ENCODE results near the gene ANKRD34A.

DNA sequence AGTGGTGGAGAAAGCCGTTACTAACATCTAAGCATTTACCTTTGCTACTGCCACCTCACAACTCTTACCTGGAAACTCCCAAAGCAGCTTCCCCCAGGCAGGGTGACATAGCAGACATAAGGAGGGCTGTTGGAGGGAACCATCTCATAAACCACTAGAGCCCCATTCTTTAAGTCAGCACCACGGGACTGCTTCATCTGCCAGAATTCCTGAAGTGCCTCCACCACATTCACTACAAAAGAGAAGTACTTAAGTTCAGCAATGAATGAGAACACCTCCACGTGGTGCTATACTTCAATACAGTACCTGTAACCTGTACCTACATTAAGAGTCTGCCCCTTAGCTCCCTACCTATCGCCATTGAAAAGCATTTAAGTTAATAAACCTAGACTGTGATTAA is 16.8 kb downstream of the ANKRD34A start:
- TF ChIP-seq, protein P1, sequence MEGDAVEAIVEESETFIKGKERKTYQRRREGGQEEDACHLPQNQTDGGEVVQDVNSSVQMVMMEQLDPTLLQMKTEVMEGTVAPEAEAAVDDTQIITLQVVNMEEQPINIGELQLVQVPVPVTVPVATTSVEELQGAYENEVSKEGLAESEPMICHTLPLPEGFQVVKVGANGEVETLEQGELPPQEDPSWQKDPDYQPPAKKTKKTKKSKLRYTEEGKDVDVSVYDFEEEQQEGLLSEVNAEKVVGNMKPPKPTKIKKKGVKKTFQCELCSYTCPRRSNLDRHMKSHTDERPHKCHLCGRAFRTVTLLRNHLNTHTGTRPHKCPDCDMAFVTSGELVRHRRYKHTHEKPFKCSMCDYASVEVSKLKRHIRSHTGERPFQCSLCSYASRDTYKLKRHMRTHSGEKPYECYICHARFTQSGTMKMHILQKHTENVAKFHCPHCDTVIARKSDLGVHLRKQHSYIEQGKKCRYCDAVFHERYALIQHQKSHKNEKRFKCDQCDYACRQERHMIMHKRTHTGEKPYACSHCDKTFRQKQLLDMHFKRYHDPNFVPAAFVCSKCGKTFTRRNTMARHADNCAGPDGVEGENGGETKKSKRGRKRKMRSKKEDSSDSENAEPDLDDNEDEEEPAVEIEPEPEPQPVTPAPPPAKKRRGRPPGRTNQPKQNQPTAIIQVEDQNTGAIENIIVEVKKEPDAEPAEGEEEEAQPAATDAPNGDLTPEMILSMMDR (IDR thresholded peaks at IDR 0.05; ENCODE audit: low read length) = no peak
- TF ChIP-seq EZH2 (optimal IDR thresholded peaks at IDR 0.05; ENCODE audit: low read depth, low read length) (no peak), EZH2phosphoT487 (IDR thresholded peaks at IDR 0.05; ENCODE audit: low read length) (no peak)

Measured in MM.1S (cell line).